CD4-positive, alpha-beta T cell treated with Interleukin-12 subunit alpha and Interleukin-12 subunit beta, for 1 hour (primary cell): ENCODE results near the gene TRPM1.

Experiments used
- DNase-seq: peaks from one replicate; pipeline ENCODE4 v3.0.0-alpha.2; 2020

TRPM1 gene

DNA sequence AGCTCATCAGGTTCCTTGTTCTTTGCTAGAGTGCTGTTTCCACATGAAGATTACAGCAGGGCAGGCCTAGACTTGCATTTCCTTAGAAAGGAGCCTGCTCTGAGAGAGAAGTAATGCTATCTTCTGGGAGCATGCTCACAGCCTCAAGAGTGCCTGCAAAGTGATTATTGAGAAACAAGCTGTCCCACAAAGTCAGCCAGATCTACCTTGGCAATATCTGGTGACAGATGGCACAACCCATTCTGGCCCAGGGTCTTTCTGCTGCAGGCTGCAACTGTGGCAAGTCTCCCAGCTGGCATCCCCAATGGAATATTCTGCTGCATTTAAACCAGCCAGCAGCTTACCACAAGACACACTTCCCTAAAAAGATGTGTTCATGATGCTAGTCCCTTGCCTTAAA lies 139.4 kb downstream of the TRPM1 start:
- DNase-seq = no peak

DNA sequence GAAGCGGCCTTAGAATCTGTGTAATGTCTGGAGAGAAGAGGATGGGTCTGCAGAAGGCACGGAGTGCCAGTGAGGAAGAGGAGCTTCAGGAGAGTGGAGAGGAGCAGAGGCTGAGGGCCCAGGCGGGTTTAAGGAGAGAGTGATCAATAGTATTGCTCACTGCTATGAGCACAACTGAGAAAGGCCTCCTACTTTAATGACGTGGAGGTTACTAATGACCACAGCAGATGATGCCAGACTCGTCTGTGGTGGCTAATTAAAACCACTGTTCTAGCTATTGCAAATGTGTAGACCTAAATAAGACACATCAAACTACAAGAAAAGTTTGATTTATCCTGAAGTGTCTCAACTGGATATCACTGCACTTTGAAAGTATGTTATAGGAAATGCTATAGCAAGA lies 143.3 kb downstream of the TRPM1 start:
- DNase-seq = no peak

DNA sequence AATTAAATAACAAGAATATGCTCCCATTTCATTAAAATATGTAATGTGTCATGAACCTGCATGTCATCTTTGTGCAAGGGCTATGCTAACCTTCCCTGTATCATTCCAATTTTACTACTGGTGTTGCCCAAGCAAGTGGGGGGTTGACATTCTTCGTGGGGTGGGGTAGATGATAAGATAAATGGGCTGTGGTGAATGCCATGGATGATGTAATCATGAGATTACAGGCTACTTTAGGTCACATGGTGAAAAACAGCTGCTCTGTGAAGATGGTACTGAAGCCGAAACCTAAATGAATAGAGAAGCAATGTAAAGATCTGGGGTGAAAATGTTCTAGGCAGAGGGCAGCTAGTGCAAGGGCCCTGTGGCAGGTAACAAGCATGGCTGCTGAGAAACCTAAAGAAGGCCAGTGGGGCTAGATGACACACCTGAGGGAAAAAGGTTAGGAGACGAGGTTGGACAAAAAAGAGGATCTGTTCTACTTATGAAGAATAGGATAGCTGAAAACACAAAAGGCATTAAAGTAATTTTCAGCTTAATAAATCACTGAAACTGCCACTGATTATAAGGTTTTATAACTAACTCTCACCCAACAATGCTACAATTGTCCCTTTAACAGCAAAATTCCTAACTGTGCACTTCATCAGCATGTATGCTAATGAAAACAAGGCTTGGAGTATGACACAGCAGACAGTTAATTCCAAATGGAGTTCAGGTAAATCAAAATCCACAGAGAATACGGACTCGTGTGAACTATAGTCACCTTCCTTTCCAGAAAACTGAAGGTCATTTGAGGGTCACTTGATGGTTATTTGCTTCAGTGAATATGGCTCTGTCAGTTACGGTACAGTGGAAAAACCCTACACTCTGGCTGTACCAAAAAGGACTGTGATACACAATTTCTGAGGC lies 145.1 kb downstream of the TRPM1 start:
- DNase-seq = no peak

DNA sequence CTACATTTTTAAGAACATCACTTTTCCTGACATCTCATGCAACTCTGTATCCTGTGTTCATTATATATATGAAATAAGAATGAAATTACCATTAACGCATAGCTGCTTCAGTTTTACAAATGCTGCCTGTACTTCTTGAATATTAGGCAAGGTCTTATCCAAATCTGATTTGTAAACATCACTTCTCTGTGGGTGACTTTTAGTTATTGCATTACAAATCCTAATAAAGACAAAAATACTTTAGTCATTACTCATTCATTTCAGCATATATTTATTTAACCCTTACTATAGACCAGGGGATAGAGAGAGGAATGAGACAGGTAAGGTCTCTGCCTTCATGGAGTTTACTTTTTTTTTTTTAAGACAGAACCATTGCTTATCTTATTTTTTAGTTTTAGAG lies 146.9 kb downstream of the TRPM1 start:
- DNase-seq = no peak

DNA sequence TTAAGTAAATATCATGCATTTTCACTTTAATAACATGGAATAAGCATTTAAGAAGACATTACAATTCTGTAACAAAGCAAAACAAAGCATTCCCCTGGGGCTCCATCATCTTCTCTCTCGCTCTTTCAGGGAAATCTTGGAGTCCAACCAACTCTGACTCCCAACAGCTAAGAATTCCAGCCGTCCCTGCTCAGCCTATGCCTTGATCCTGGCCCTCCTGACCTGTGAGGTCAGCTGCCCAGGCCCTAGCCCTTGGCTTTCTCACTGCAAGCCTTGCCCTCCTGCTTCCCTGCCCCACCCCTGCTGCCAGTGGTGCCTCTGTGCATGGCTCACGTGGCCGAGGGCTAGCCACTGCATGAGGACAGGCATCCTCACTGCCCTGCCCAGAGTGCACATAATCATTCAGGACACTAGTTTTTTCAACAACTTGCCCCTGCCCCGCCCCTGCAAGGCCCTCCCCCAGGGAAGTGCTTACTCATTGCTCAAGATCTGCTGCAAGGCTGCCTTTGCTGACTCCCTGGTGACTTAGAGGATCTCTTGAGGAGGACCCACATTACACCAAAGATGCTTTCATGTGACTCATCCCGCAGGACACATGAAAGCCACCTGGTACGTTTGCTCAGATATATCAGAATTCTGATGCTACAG lies 147.7 kb downstream of the TRPM1 start:
- no peak for DNase-seq

DNA sequence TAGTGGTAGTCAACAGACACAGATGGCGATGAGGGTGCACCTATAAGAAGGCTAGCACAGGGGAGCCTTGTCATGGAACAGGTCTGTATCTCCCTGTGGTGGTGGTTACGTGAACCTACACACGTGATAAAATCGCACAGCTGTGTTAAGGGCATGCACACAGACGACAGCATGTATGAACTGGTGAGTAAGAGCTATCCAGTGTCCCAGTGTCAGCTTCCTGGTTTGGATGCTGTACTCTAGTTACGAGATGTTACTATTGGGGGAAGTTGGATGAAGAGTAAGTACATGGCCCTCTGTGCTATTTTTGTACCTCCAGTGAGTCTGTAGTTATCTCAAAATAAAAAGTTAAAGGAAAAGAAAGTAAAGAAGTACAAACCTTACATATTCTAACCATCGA lies 148.3 kb downstream of the TRPM1 start:
- DNase-seq = no peak
